ENCODE measurements around the gene VSTM1.

Gene VSTM1

DNA sequence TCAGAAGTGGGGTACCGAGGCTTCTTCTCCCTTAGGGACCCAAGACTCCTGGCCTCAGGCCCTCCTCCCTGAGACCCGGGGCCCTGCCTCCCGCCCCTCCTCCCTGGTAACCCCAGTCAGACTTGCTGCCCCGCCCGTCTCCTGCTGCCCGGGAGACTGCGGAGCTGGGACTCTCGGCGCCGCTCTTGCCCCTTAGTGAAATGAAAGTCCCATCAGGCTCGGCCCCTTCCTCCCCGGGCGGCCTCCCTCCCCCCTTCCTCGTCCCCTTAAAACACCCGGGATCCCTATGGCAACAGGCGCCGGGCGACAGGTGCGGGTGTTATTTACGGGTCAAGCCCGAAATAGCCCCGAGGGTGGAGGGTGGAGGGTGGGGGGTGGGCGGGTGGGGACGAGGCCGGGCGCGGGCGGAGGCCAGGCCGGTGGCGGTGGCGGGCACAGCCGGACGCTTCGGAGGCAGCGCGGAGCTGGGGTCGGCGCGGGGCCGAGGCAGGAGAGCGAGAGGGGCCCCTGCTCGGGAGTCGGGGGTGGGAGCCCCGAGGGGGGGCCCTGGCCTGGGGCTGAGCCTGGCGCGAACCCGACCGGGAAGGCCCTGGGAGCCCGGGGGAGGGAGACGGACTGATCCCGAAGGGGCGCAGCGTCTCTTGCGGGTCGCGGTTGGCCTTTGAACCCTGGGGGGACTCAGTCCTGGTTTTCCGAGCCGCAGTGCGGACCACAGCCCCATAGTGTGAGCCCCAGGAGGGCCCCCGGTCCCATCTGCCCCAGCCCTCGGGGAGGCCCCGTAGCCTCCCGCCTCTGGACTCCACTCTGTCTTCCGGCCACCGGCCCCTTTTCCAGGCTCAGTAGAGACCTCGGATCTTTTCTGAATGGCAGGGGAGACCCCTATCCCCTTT is 72.2 kb downstream of the VSTM1 start, which contains the start of gene CACNG6:
CACNG6 (plus strand) TSS at position 414 of the 890 bp plus-strand sequence. CDS start 1,241 bp downstream, outside the sequence.
- Histone ChIP-seq H3K27ac (ENCODE audit: low read depth, low read length) (peak within 1 kb of the TSS; percentile 9; the same call in 1 of the 2 replicates), H3K79me2 (ENCODE audit: control insufficient read depth, insufficient read depth, low read length, unreplicated experiment) (no peaks in the 10 kb centered on the region), H3K4me3 (ENCODE audit: low read depth, low read length) (peak within 1 kb of the TSS; percentile 63), H3K27me3 (ENCODE audit: insufficient read depth, low read length) (no peaks in the 10 kb centered on the region), H3K36me3 (ENCODE audit: insufficient read depth, low read length) (no peaks in the 10 kb centered on the region), H2AFZ (ENCODE audit: low read length, unreplicated experiment) (no peak within 1 kb of the TSS), H3K4me1 (ENCODE audit: control insufficient read depth, insufficient read depth, low read length, unreplicated experiment) (peaks cover 11% of the 10 kb centered on the region)
